Body of pancreas (tissue), 4 donors: Measurements from ENCODE around the gene MINDY3. TPM values are rescaled to one million over a fixed set of nuclear protein-coding genes. Genes with fewer than 3 reads are reported as not detected.

Source experiments
- ATAC-seq: fragments of 150-250 bp; one replicate; pipeline ENCODE4 v1.9.1; 2016
- DNase-seq, 4 donors: peaks; one replicate each; pipeline ENCODE4 v3.0.0-alpha.2; 2019
- H3K27ac ChIP-seq, 4 donors: fragments of 200-600 bp; sonication (generic); 1 replicate in 3 of 4; 2 replicates in 1 of 4; pipeline versions ENCODE4 v1.5.1 to v1.6.1; 2016 to 2019; ENCODE audit warnings: mild to moderate bottlenecking in 1 of 4, mixed read lengths in 1 of 4, moderate library complexity in 1 of 4
- H3K27me3 ChIP-seq, 2 donors: fragments of 200-600 bp; sonication (generic); one replicate each; pipeline ENCODE4 v1.6.0; 2016; ENCODE audit warnings: mild to moderate bottlenecking in 1 of 2
- H3K36me3 ChIP-seq, 2 donors: fragments of 200-600 bp; sonication (generic); replicated peaks in 1 of 2; 2 replicates each; pipeline ENCODE4 v1.5.1; 2016; ENCODE audit warnings: low read depth in 2 of 2; ENCODE audit not compliant: insufficient read depth in 1 of 2
- H3K4me1 ChIP-seq: fragments of 200-600 bp; sonication (generic); one replicate; pipeline ENCODE4 v1.6.0; 2016
- H3K4me3 ChIP-seq, 2 donors: fragments of 200-600 bp; sonication (generic); 1 replicate in 1 of 2; 2 replicates in 1 of 2; pipeline ENCODE4 v1.5.1; 2016 to 2019
- H3K9me3 ChIP-seq, 3 donors: fragments of 200-600 bp; sonication (generic); 1 replicate in 2 of 3; 2 replicates in 1 of 3; pipeline ENCODE4 v1.5.1; 2016
- CTCF ChIP-seq, 7 experiments: fragments of 450-650 bp in 4 of 7; fragments of 200-600 bp in 3 of 7; sonication (generic) in 3 of 7; IDR thresholded peaks; one replicate each; pipeline ENCODE4 v1.5.1; 2016 to 2019; ENCODE audit warnings: antibody characterized with exemption in 7 of 7
- POLR2A ChIP-seq, 3 donors: fragments of 450-650 bp; IDR thresholded peaks; one replicate each; pipeline ENCODE4 v1.6.1; 2016; ENCODE audit warnings: antibody characterized with exemption in 3 of 3, mild to moderate bottlenecking in 2 of 3
- WGBS, 2 donors: methylation state at CpG; one replicate each; pipeline ENCODE4 v1.1.5; 2017; 5-methylcytosine and 5-hydroxymethylcytosine counted together
- intact Hi-C: fragments of 100-400 bp; cut with DNase I; formaldehyde crosslinking; loops from one replicate; pipeline ENCODE4 v1.15.1; 2023
- total RNA-seq, 2 donors: library from RNA; depleted of rRNA; stranded (reverse); fragments of >200 nt; gene quantifications; one replicate each; pipeline ENCODE4 v1.1.0, GENCODE V29; 2016

The MINDY3 gene
- total RNA-seq, 2 donors from 2014 or later: 15.6 to 22.1 TPM

DNA sequence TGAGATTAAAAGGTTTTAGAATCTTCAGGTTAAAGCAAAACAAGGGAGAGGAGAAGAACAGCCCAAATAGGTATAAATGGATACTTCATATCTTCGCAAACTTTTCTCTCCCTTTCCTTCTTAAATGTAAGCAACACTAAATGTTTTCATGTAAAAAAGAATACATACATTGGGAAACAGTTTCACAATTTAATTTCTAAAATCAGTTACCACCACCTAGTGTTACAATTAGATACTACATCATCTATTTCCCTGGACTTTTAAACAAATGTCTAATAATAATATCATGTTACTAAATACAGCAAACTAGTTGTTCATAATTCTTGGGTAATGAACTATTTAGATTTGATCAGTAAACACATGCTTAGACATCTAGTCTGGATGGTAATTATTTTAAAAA, 35.8 kb downstream of the MINDY3 start:
- H3K27me3 ChIP-seq: no peaks in the 10 kb centered on the region
- ATAC-seq (no peak), DNase-seq (no peak)
- H3K4me3 ChIP-seq: no peak overlapping the region
- H3K36me3 ChIP-seq: peaks cover 0 to 3% of the 10 kb centered on the region in 2 donors
- H3K4me1 ChIP-seq: no peaks in the 10 kb centered on the region
- WGBS, 2 donors: 83 to 88% methylated on average over 1 of the region's 1 CpG
- H3K27ac ChIP-seq: no peak overlapping the region
- TF ChIP-seq POLR2A (IDR thresholded peaks at IDR 0.05) (no peak), CTCF (IDR thresholded peaks at IDR 0.05) (peak in 6 of 7 experiments; percentile 22 to 46 (median 37))
- no peaks in the 10 kb centered on the region for H3K9me3 ChIP-seq
- intact Hi-C loops: no loop called here

GRCh38 chr10:15822131-15822530, 38.2 kb downstream of the MINDY3 start:
- 79 to 86% methylated on average over 4 of the region's 4 CpGs for WGBS, 2 donors
- intact Hi-C loops: no loop called here
- no peak for ATAC-seq

DNA sequence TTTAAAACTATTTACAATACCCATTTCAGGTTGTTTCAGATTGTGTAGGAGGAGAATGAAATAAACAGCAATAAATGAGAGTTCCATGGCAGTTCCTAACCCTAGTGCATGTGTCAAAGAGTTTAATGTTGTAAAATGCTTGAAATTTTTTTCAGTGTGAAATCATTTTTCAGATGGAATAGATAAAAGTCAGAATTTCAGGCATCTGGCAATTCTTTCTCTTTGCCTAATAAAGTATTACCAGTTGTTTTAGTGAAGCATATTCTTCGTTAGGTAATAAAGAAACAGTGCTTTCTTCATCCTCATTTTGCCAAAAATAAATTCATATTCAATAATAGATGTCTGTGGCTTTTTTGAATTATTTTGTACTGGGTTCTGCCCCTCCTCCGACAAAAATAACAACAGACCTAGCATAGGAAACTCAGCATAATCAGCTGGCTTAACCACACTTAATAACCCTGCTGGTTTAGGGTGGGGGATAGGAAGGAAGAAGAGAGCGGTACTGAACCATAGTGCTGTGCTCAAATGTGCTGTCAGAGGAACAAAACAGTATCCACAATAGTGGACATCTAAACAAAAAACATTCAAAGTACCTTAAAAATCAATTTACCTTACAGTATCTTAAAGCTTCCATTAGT, 39.1 kb downstream of the MINDY3 start:
- Histone ChIP-seq H3K27me3 (no peaks in the 10 kb centered on the region), H3K9me3 (no peaks in the 10 kb centered on the region), H3K4me3 (no peak overlapping the region), H3K27ac (no peak overlapping the region), H3K36me3 (peaks cover 0 to 1% of the 10 kb centered on the region in 2 donors), H3K4me1 (peaks cover 9% of the 10 kb centered on the region)
- intact Hi-C loops: no loop called here
- DNase-seq (no peak), ATAC-seq (no peak)
- TF ChIP-seq CTCF (IDR thresholded peaks at IDR 0.05) (no peak), POLR2A (IDR thresholded peaks at IDR 0.05) (no peak)
- WGBS, 2 donors: 84 to 86% methylated on average over 3 of the region's 3 CpGs

More at GRCh38 chr10:15822131-15822530, 38.2 kb downstream of the MINDY3 start:
- H3K27me3 ChIP-seq: no peaks in the 10 kb centered on the region
- H3K9me3 ChIP-seq: no peaks in the 10 kb centered on the region
- DNase-seq: no peak
- TF ChIP-seq POLR2A (IDR thresholded peaks at IDR 0.05): no peak
- TF ChIP-seq CTCF (IDR thresholded peaks at IDR 0.05): no peak
- H3K4me3 ChIP-seq: no peak overlapping the region
- H3K4me1 ChIP-seq: peaks cover 9% of the 10 kb centered on the region
- H3K27ac ChIP-seq: no peak overlapping the region
- peaks cover 0 to 1% of the 10 kb centered on the region in 2 donors for H3K36me3 ChIP-seq

DNA sequence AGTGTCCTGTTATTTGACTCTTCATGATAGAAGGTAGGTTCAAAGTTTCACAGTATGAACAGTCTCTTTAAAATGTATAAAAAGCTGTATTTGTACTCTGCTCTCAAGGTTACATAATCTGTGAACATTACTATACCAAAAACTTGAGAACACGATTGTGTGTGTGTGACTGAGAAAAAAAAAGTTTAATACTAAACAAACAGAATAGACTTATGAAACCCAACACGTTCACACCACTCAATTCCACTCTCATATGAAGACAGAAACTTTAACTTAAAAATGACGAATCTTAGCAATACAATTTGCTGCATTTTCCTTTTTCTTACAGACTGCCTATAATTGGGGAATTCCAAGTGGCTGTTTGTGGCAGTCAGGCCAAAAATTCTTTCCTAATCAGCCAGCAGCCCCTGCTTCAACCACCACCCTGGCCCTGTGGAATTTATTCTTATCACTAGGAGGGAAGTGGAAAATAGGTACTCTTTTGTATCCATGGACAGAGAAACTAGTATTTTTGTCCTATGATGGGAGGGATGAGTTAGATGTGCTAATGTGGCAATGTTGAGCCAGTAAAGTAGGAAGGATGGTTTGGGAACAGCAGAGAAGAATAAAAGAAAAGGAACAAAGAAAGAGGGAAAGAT, 42.8 kb downstream of the MINDY3 start:
- DNase-seq (no peak), ATAC-seq (peak; percentile 52)
- intact Hi-C loops: no loop called here
- H3K4me1 ChIP-seq: peaks cover 9% of the 10 kb centered on the region
- peaks cover 0 to 7% of the 10 kb centered on the region in 2 donors for H3K36me3 ChIP-seq
- no peak overlapping the region for H3K4me3 ChIP-seq
- no peaks in the 10 kb centered on the region for H3K27me3 ChIP-seq
- TF ChIP-seq CTCF (IDR thresholded peaks at IDR 0.05) (no peak), POLR2A (IDR thresholded peaks at IDR 0.05) (no peak)
- H3K27ac ChIP-seq: peak overlapping the region in 2 of 4 donors; percentile 7 to 52
- H3K9me3 ChIP-seq: no peaks in the 10 kb centered on the region
- WGBS, 2 donors: 21 to 31% methylated on average over 3 of the region's 3 CpGs
